Measurements from ENCODE around the gene MAP2K3.
"Not testable (repeated sequence)": the region's sequence is repeated elsewhere in the genome, so short reads cannot be mapped to it uniquely, and the experiment has no call there.

The MAP2K3 gene

GRCh38 chr17:21298056-21298982 is 13.8 kb downstream of the MAP2K3 start:
- DNase-seq = no peak

DNA sequence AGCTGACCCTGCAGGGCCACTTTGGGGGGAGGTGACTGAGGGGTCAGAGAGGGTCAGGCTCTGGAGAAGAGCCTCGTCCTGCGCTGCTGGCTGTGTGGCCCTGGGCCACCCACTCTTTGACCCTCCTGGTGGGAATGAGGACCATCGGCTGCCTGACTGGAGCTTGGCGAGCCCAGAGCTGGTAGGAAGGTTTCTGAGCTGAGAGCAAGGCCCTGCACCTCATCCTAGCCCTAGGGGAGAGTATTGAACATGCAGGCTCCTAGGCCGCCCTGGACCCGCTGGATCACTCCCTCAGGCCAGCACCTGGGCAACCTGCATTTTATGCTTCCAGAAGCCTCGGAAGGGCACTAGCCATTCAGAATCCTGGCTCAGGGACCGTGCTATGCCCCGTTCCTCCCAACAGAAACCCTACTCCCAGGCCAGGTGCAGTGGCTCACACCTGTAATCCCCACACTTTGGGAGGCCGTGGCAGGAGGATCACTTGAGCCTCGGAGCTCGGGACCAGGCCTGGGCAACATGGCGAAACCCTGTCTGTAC is 14.5 kb downstream of the MAP2K3 start:
- no peak for DNase-seq

DNA sequence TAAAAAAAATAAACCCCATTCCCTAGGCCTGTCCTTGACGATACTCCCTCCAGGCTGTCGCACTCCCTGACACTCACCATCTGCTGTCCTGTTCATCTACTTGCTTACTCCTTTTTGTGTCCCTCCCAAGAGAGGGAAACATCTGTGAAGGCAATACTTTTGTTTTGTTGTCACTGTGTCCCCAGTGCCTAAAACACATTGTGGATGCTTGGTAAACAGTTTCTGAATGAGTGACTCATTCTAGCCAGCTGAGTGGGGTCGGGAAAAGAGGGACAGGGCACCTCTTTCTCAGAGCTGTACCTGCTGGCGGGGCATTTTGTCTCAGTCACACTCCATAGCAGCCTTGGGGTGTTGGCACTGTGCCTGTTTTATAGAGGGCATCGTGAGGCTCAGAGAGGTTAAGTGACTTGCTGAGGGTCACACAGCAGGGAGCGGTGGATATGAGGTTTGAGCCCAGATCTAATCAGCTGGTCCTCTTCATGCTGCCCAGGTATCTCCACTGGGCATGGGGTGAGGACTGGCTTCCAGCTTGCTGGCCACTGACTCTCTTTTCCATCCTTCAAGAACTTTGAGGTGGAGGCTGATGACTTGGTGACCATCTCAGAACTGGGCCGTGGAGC is 15.6 kb downstream of the MAP2K3 start:
- DNase-seq = peak; percentile 40

- no peak for DNase-seq
Measured at GRCh38 chr17:21300601-21301571, 16.4 kb downstream of the MAP2K3 start.

DNA sequence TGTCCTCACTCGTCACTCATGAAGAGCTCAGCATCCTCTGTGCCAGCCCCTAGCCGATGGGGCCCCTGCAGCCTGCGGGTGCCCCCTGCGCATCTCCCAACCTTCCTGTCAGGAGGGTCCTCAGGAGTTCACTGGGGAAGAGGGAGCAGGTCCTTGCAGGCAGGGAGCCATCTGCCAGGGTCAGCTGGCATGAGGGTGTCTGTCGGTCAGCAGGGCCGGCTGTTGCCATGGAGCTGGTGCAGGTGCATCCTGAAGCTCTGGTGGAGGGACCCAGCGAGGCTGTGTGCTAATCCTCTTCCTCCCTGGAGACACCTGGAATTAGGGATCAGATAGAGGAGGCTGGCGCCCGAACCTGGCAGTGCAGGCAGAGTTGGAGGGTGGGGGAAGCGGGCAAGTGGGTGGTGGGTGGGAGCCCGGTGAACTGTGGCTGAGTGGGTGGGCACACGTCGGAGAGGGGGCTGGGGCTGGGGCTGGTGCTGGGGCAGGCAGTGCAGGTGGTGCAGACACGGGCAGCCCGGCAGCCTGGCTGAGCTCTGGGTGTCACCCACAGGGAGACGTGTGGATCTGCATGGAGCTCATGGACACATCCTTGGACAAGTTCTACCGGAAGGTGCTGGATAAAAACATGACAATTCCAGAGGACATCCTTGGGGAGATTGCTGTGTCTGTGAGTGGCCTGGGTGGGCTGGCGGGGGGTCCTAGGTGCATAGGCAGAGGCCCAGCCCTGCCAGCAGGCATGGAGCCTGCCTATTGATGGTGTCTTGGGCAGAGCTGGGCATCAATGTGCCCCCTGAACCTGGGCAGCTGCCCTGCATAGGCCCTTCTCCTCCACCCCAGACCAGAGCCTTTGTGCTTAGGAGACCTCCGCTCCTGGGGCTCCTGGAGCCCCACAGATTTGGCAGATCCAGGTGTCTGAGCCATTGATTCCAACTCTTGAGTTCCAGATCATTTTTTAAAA is 17.4 kb downstream of the MAP2K3 start:
- DNase-seq = peak; percentile 72

DNA sequence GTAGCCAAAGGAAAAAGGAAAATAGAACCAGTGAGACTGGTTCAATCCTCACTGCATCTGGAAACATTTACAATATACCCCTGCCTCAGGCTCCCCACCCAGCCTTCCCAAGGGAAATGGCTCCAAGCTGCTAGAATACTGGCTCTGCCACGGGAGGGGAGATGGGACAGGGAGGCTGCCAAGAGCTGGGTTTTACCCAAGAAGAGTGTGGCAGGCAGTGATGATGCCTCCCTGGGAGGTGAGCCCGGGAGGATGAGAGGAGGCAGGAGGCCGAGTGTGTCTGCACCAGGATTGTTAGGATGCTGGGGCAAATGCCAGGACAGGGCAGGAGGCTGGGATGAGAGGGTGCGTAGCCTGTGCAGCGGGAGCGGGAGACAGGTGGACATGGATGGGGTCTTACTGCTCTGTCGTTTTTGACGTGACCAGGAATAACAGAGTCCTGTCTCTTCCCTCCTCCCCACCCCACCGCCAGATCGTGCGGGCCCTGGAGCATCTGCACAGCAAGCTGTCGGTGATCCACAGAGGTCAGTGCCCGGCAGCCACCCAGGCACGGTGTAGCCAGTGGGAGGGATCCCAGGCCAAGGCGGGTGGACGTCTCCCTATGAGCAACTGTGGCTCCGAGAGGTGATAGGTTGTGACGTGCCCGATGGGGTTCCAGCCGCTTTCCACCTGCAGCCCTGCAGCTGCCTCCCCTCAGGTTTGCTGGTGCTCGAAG is 18.4 kb downstream of the MAP2K3 start:
- DNase-seq = no peak

DNA sequence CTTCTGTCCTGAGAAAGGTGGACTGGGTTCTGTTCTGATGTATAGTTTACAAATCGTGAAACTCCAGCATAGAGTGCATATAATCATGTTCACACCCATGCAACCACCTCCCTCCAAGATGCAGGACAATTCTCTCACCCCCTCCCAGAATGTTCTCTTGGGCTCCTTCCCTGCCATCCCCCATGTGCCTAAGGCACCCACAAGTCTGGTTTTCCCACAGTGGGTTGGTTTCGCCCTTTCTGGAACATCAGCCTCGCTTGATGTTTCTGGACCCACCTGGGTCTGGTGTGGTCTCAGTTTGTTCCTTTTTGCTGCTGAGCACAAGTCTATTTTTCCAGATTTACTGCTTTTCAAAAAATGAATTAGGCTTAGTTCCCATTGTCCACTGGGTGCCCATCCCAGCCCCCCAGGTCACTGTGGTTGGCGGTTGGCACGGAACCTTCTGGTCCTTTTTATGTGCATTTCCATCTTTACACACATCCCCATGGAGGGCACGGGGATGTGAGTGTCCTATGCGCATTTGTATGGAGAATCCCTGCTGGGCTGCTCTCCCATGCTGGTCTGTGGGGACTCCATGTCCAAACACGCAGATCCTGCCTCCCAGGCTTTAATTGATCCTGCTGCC is 19.0 kb downstream of the MAP2K3 start:
- DNase-seq = no peak

GRCh38 chr17:21304091-21304490 is 19.6 kb downstream of the MAP2K3 start:
- no peak for DNase-seq

GRCh38 chr17:21304551-21305151 is 20.1 kb downstream of the MAP2K3 start:
- DNase-seq = not testable (repeated sequence)

DNA sequence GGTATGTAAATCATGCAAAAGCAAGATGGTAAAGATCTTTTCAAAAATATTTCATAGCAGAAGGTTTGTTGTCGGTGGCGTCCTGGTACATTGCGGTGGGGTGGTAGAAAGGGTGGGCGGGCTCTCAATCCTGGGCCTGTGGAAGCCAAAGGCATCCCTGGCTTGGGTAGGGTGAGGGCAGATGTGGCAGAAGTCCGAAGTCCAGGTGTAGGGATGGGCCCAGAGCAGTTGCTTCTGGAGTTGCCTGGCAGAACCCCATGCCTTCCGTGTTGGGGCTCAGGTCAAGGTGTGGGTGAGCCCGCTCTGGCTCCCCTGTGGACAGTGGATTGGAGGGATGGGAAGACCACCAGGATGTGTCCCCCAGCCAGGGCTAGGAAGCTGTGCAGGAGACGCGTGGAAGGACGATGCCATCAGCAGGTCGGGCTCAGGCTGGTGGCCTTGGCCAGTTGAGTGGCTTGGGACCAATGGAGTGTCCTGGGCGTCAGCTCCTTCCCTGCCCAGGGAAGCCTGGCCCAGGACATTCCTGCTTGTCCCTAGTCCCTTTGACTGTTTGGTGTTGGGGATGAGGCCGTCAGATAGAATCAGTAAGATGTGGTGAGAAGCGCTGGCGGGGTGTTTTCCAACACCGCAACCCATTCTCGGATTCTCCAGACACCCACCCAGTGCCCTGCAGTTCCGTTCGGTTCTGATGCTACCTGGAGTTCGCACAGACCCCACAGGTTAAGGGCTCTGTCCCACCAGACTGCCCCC is 21.1 kb downstream of the MAP2K3 start:
- not testable (repeated sequence) for DNase-seq

GRCh38 chr17:21306611-21307272 is 22.2 kb downstream of the MAP2K3 start:
- not testable (repeated sequence) for DNase-seq

DNA sequence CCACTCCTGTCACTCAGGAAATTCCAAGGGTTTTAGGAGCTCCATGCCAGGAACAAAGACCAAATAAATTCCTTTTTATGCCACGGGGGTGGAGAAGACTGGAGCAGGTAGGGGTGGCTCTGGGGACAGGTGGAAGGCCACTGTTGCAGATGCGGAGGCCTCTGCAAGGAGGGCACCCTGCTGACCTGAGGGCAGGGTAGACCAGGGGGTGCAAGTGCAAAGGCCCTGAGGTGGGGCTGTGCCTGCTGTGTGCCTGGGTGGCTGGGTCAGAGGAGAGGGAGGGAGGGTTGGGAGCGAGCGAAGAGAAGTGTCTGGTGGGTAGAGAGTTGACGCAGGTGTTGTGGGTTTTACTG is 22.7 kb downstream of the MAP2K3 start:
- DNase-seq = not testable (repeated sequence)

DNA sequence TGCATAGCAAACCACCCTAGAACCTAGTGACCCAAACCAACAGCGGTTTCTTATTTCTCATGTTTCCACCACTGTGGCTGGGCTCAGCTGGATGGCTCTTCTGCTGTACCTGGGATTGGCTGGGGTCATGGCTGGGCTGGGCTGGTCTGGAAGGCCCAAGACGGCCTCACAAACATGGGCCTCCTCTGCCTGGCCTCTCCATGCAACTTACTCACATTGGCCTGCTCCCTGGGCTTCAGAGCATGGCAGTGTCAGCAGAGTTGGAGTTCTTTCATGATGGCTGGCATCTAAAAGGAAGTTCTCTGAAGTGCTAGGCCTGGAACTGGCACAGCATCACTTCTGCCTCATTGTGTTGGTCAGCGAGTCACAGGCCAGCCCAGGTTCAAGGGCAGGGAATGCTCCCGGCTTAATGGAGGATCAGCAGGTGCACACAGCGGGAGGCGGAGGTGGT is 24.4 kb downstream of the MAP2K3 start:
- not testable (repeated sequence) for DNase-seq

DNA sequence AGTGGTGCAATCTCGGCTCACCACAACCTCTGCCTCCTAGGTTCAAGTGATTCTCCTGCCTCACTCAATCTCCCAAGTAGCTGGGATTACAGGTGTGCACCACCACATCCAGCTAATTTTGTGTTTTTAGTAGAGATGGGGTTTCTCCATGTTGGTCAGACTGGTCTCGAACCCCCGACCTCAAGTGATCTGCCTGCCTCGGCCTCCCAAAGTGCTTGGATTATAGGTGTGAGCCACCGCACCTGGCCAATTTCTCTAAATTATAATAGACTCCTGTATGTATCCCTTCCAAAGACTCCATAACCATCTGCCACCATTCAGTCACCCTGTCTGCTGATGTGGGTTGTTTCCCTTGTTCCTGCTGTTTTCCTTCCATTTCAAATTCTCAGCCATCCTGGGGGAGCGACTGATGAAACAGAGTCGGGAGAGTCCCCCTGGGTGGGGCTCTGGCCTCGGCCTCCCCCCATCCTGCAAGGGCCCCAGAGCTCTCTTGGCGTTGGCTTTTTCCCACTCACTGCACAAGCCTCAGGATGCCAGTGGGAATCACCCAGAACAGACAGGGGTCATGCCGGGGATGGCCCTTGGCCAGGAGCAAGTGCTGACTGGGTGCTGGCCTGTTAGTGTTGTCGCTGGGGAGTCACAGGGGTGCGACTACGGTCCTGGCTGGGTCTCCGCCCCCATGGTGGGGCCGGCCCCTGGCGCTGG is 25.7 kb downstream of the MAP2K3 start:
- not testable (repeated sequence) for DNase-seq

DNA sequence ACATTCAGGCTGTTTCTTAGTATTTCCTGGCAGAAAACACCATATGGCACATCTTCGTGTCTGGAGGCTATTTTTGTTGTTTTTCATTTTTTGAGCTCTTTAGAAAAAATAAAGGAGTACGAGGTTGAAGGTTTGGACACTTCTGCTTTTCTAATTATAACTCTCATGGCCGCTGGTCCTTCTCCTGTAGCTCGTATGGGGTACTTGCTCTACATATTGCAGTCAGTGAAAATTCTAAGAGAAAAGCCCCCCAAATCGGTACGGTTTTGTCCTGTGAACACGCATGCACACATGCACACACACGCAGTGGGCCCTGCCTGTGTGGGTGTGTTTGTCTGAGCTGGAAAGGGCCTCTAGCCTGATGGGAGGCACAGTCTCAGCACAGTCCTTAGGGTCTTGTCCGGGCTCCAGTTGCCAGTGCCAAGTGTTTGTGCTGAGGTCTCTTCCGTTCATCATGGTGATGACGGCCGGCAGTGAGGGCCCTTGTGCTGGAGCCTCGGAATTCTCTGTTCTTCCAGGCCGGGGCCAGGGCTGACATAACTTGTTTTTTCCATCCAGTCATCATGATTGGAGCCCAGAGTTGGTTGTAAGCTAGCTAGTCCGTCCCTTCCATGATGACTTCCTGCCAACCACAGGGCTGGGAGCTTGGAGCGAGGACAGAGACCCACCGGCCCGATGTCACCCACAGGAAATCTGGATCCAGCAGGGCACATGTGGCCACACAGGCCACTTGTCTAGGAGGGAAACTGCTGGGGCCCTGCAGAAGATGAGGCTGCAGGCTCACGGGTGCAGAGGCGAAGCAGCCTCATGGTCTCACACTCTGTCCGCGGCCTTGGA is 26.5 kb downstream of the MAP2K3 start:
- not testable (repeated sequence) for DNase-seq

- no peak for DNase-seq
Measured at GRCh38 chr17:21313320-21313719, 28.8 kb downstream of the MAP2K3 start.

DNA sequence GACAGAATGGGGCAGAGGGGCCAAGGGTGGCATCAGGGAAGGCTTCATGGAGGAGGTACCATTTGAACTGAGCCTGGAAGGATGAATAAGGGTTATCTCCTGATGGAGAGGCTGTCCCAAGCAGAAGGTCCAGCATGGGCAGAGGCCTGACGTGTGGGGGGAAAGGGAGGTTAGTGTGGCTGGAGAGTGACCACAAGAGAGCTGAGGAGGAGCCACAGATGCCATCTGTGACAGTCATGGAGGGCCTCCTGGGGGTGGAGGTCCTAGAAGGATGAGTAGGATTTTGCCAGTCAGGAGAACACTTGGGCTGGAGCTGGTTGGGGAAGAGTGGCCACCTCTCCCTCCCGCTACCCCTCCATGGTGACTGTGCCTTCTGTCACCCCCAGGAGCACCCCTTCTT is 29.2 kb downstream of the MAP2K3 start:
- DNase-seq = not testable (repeated sequence)
